IMR-90 (cell line): ENCODE measurements around the gene RRP1. TPM values are rescaled to one million over a fixed set of nuclear protein-coding genes. Genes with fewer than 3 reads are reported as not detected.

ENCODE experiments used
- polyA plus RNA-seq, 3 experiments: library from polyadenylated mRNA; depleted of rRNA; stranded (reverse); fragments of >200 nt; gene quantifications; 2 replicates each; pipeline ENCODE4 v1.2.3, GENCODE V29; 2012; ENCODE audit warnings: low replicate concordance in 1 of 3
- total RNA-seq: library from RNA; depleted of rRNA; stranded (reverse); fragments of >200 nt; gene quantifications from 2 replicates; pipeline ENCODE4 v1.2.3, GENCODE V29; 2012
- TF ChIP-seq, protein P1 (sequence below): conservative IDR thresholded peaks from 2 replicates; pipeline ENCODE4 v1.5.1; 2012; ENCODE audit warnings: mild to moderate bottlenecking, low read depth, low read length, improper control_type of control experiment

RRP1 gene
- total and polyA plus RNA-seq, 2 of the 4 experiments (the other 2 are of a cell fraction) = 20.2 to 23.3 TPM

- TF ChIP-seq, protein P1, sequence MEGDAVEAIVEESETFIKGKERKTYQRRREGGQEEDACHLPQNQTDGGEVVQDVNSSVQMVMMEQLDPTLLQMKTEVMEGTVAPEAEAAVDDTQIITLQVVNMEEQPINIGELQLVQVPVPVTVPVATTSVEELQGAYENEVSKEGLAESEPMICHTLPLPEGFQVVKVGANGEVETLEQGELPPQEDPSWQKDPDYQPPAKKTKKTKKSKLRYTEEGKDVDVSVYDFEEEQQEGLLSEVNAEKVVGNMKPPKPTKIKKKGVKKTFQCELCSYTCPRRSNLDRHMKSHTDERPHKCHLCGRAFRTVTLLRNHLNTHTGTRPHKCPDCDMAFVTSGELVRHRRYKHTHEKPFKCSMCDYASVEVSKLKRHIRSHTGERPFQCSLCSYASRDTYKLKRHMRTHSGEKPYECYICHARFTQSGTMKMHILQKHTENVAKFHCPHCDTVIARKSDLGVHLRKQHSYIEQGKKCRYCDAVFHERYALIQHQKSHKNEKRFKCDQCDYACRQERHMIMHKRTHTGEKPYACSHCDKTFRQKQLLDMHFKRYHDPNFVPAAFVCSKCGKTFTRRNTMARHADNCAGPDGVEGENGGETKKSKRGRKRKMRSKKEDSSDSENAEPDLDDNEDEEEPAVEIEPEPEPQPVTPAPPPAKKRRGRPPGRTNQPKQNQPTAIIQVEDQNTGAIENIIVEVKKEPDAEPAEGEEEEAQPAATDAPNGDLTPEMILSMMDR = no peak
These were observed 24.5 kb upstream of the RRP1 start (continued) for GRCh38 chr21:43764576-43765495.
